Caco-2 (cell line): ENCODE data around the gene HCRTR2. TPM values are rescaled to one million over a fixed set of nuclear protein-coding genes. Genes with fewer than 3 reads are reported as not detected.

Source experiments
- BruUV-seq: library from RNA; stranded (reverse); fragments of 400-500 nt; replicated peaks from 2 replicates; lab custom pipeline; 2021; lab: Mats Ljungman, UMichigan
- CTCF ChIA-PET: fragments of 300-600 bp; sonication (Branson Sonifier 250); formaldehyde crosslinking; loops from one replicate; lab custom pipeline; 2022; ENCODE audit warnings: antibody characterized with exemption; lab: Charles Lee
- POLR2A ChIA-PET: fragments of 300-600 bp; sonication (Branson Sonifier 250); formaldehyde crosslinking; loops from one replicate; lab custom pipeline; 2022; ENCODE audit warnings: antibody characterized with exemption; lab: Charles Lee
- DNase-seq, 2 experiments: peaks; one replicate each; pipeline versions ENCODE4 v3.0.0 to v3.0.0-alpha.2; 2020 to 2022
- H3K27me3 ChIP-seq: replicated peaks from 2 replicates; pipeline ENCODE4 v1.6.0; 2011; ENCODE audit warnings: low read length; ENCODE audit not compliant: control insufficient read depth, insufficient read depth
- H3K36me3 ChIP-seq: 2 replicates; pipeline ENCODE4 v1.5.1; 2011; ENCODE audit warnings: low read length; ENCODE audit not compliant: control insufficient read depth, insufficient read depth
- H3K4me1 ChIP-seq: fragments of 250-450 bp; sonication (Bioruptor Pico); 2 replicates; pipeline ENCODE4 v1.5.1; 2020; ENCODE audit warnings: mild to moderate bottlenecking
- H3K4me3 ChIP-seq: 2 replicates; pipeline ENCODE4 v1.5.1; 2011; ENCODE audit warnings: low read depth, mild to moderate bottlenecking, control low read depth, low read length
- H3K9me3 ChIP-seq: fragments of 250-450 bp; sonication (Bioruptor Pico); 2 replicates; pipeline ENCODE4 v1.5.1; 2020; ENCODE audit warnings: mild to moderate bottlenecking, moderate library complexity
- H3K27ac Mint-ChIP-seq: one replicate; pipeline ENCODE4 v1.8.0; 2022; ENCODE audit warnings: mixed read lengths; ENCODE audit not compliant: unreplicated experiment
- H3K27me3 Mint-ChIP-seq: one replicate; pipeline ENCODE4 v1.8.0; 2022; ENCODE audit warnings: mixed read lengths; ENCODE audit not compliant: insufficient read depth, unreplicated experiment
- H3K36me3 Mint-ChIP-seq: one replicate; pipeline ENCODE4 v1.8.0; 2022; ENCODE audit warnings: mild to moderate bottlenecking, mixed read lengths; ENCODE audit not compliant: insufficient read depth, unreplicated experiment
- H3K4me1 Mint-ChIP-seq: one replicate; pipeline ENCODE4 v1.8.0; 2022; ENCODE audit warnings: low read depth, mixed read lengths; ENCODE audit not compliant: unreplicated experiment
- H3K4me3 Mint-ChIP-seq: one replicate; pipeline ENCODE4 v1.8.0; 2022; ENCODE audit warnings: mild to moderate bottlenecking, moderate library complexity, mixed read lengths; ENCODE audit not compliant: unreplicated experiment
- H3K9me3 Mint-ChIP-seq: one replicate; pipeline ENCODE4 v1.8.0; 2022; ENCODE audit warnings: mixed read lengths; ENCODE audit not compliant: unreplicated experiment
- CTCF ChIP-seq, 2 experiments: fragments of 200-600 bp in 1 of 2; IDR thresholded peaks; 1 replicate in 1 of 2; 2 replicates in 1 of 2; pipeline versions ENCODE4 v1.5.1 to v1.8.0; 2011 to 2022; ENCODE audit warnings: antibody characterized with exemption in 1 of 2, control low read depth in 1 of 2, inconsistent platforms in 1 of 2, low read depth in 1 of 2, low read length in 1 of 2, mild to moderate bottlenecking in 1 of 2, moderate library complexity in 1 of 2; ENCODE audit not compliant: insufficient read depth in 1 of 2, severe bottlenecking in 1 of 2, unreplicated experiment in 1 of 2
- intact Hi-C: fragments of 100-400 bp; cut with micrococcal nuclease; formaldehyde crosslinking; loops from one replicate; pipeline ENCODE4 v1.10.0; 2022; ENCODE audit not compliant: unreplicated experiment
- total RNA-seq: library from RNA; stranded (reverse); gene quantifications from 2 replicates; pipeline ENCODE4 v1.2.3, GENCODE V29; 2022

Gene HCRTR2
- total RNA-seq, 1 experiment from 2014 or later = 1.3 TPM

- Mint-ChIP-seq H3K9me3 (no peaks in the 10 kb centered on the region), H3K27ac (no peak overlapping the region), H3K36me3 (no peaks in the 10 kb centered on the region), H3K4me1 (peaks cover 7% of the 10 kb centered on the region), H3K4me3 (no peak overlapping the region), H3K27me3 (no peaks in the 10 kb centered on the region)
- H3K4me3 ChIP-seq = no peak overlapping the region
- ChIA-PET POLR2A (no interaction called here), CTCF (no interaction called here)
- no peak for TF ChIP-seq CTCF (IDR thresholded peaks at IDR 0.05; ENCODE audit: insufficient read depth in 1 of 2, low read depth in 1 of 2, low read length in 1 of 2, severe bottlenecking in 1 of 2, unreplicated experiment in 1 of 2)
- no peaks in the 10 kb centered on the region for H3K27me3 ChIP-seq
- H3K9me3 ChIP-seq = no peaks in the 10 kb centered on the region
- intact Hi-C loops = loop anchor here (5.0 kb wide), 1 partner anchor 675 kb away; no protein-coding TSS in a partner anchor
- no peaks in the 10 kb centered on the region for H3K36me3 ChIP-seq
- DNase-seq = no peak
- no TSS peak for BruUV-seq
- no peaks in the 10 kb centered on the region for H3K4me1 ChIP-seq
Measured at GRCh38 chr6:55266896-55267295, 92.6 kb downstream of the HCRTR2 start.

GRCh38 chr6:55276745-55277530, 102.6 kb downstream of the HCRTR2 start:
- Mint-ChIP-seq H3K9me3 (no peaks in the 10 kb centered on the region), H3K36me3 (no peaks in the 10 kb centered on the region), H3K4me3 (no peak overlapping the region), H3K27me3 (no peaks in the 10 kb centered on the region), H3K4me1 (no peaks in the 10 kb centered on the region), H3K27ac (no peak overlapping the region)
- H3K36me3 ChIP-seq = no peaks in the 10 kb centered on the region
- no TSS peak for BruUV-seq
- TF ChIP-seq CTCF (IDR thresholded peaks at IDR 0.05; ENCODE audit: insufficient read depth in 1 of 2, low read depth in 1 of 2, low read length in 1 of 2, severe bottlenecking in 1 of 2, unreplicated experiment in 1 of 2) = peak; percentile 61 to 69
- H3K4me1 ChIP-seq = peaks cover 18% of the 10 kb centered on the region
- peak; percentile 58 to 65 for DNase-seq
- no peaks in the 10 kb centered on the region for H3K9me3 ChIP-seq
- H3K4me3 ChIP-seq = no peak overlapping the region
- intact Hi-C loops = loop anchor here (1.0 to 5.0 kb wide), 6 partner anchors 43 to 1015 kb away; no protein-coding TSS in a partner anchor
- ChIA-PET POLR2A (no interaction called here), CTCF (interaction anchor here (0.5 to 1.4 kb wide), 9 partner anchors 17 to 675 kb away, joined by 3 to 13 read pairs (median 5); no protein-coding TSS in a partner anchor)
- no peaks in the 10 kb centered on the region for H3K27me3 ChIP-seq

GRCh38 chr6:55277646-55278045, 103.3 kb downstream of the HCRTR2 start:
- intact Hi-C loops = loop anchor here (1.0 to 5.0 kb wide), 3 partner anchors 340 to 1015 kb away; no protein-coding TSS in a partner anchor
- ChIA-PET CTCF (interaction anchor here (1.4 kb wide), 1 partner anchor 168 kb away, joined by 5 read pairs; no protein-coding TSS in a partner anchor), POLR2A (no interaction called here)
- no peak for DNase-seq
- Histone ChIP-seq H3K9me3 (no peaks in the 10 kb centered on the region), H3K4me3 (no peak overlapping the region), H3K4me1 (peaks cover 20% of the 10 kb centered on the region), H3K36me3 (no peaks in the 10 kb centered on the region), H3K27me3 (no peaks in the 10 kb centered on the region)
- H3K27ac Mint-ChIP-seq = no peak overlapping the region
- H3K4me1 Mint-ChIP-seq = no peaks in the 10 kb centered on the region
- H3K36me3 Mint-ChIP-seq = no peaks in the 10 kb centered on the region
- no TSS peak for BruUV-seq
- TF ChIP-seq CTCF (IDR thresholded peaks at IDR 0.05; ENCODE audit: insufficient read depth in 1 of 2, low read depth in 1 of 2, low read length in 1 of 2, severe bottlenecking in 1 of 2, unreplicated experiment in 1 of 2) = no peak
- H3K4me3 Mint-ChIP-seq = no peak overlapping the region
- H3K27me3 Mint-ChIP-seq = no peaks in the 10 kb centered on the region
- no peaks in the 10 kb centered on the region for H3K9me3 Mint-ChIP-seq
